OCI-LY1 (cell line): ENCODE data around the gene CH25H.

Experiments
- H2AFZ ChIP-seq: fragments of 200-600 bp; sonication (generic), shearing (Covaris generic); 2 replicates; pipeline ENCODE4 v1.6.0; 2014; ENCODE audit warnings: antibody characterized with exemption, mild to moderate bottlenecking, low read length
- H3F3A ChIP-seq: fragments of 200-600 bp; sonication (generic), shearing (Covaris generic); 2 replicates; pipeline ENCODE4 v1.6.0; 2014; ENCODE audit warnings: mild to moderate bottlenecking, antibody characterized with exemption, low read length, moderate library complexity; ENCODE audit not compliant: insufficient read depth
- H3K27ac ChIP-seq: fragments of 200-600 bp; sonication (generic); 2 replicates; pipeline ENCODE4 v1.5.1; 2014; ENCODE audit warnings: low read length, mixed run types, mild to moderate bottlenecking, low read depth; ENCODE audit not compliant: poor library complexity, severe bottlenecking
- H3K27me3 ChIP-seq: fragments of 200-600 bp; sonication (generic); 2 replicates; pipeline ENCODE4 v1.6.0; 2014; ENCODE audit warnings: antibody characterized with exemption, mild to moderate bottlenecking, low read length, moderate library complexity; ENCODE audit not compliant: insufficient read depth
- H3K36me3 ChIP-seq: fragments of 200-600 bp; sonication (generic); 2 replicates; pipeline ENCODE4 v1.6.1; 2014; ENCODE audit warnings: mild to moderate bottlenecking, antibody characterized with exemption, low read length, moderate library complexity, mixed read lengths; ENCODE audit not compliant: insufficient read depth
- H3K4me1 ChIP-seq: fragments of 200-600 bp; sonication (generic); 2 replicates; pipeline ENCODE4 v1.5.1; 2014; ENCODE audit warnings: mild to moderate bottlenecking, low read length, moderate library complexity; ENCODE audit not compliant: insufficient read depth, severe bottlenecking
- H3K4me2 ChIP-seq: fragments of 200-600 bp; sonication (generic), shearing (Covaris generic); 2 replicates; pipeline ENCODE4 v1.6.1; 2014; ENCODE audit warnings: low read length
- H3K4me3 ChIP-seq: fragments of 200-600 bp; sonication (generic); 2 replicates; pipeline ENCODE4 v1.5.1; 2014; ENCODE audit warnings: low read length, low read depth, mild to moderate bottlenecking, mixed read lengths; ENCODE audit not compliant: poor library complexity, severe bottlenecking
- H3K79me2 ChIP-seq: fragments of 200-600 bp; shearing (Covaris generic); 2 replicates; pipeline ENCODE4 v1.6.1; 2016; ENCODE audit warnings: mixed run types, low read length, mixed read lengths; ENCODE audit not compliant: insufficient read depth
- H3K9ac ChIP-seq: fragments of 200-600 bp; sonication (generic), shearing (Covaris generic); 2 replicates; pipeline ENCODE4 v1.6.1; 2014; ENCODE audit warnings: mild to moderate bottlenecking, low read length, mixed read lengths
- H3K9me2 ChIP-seq: fragments of 200-600 bp; sonication (generic), shearing (Covaris generic); 2 replicates; pipeline ENCODE4 v1.6.1; 2014; ENCODE audit warnings: low read depth, mild to moderate bottlenecking, low read length, mixed read lengths
- H3K9me3 ChIP-seq: fragments of 200-600 bp; shearing (Covaris generic); 2 replicates; pipeline ENCODE4 v1.6.1; 2014; ENCODE audit warnings: low read length, mixed read lengths
- H4K20me1 ChIP-seq: fragments of 200-600 bp; sonication (generic), shearing (Covaris generic); 2 replicates; pipeline ENCODE4 v1.6.0; 2016; ENCODE audit warnings: mild to moderate bottlenecking, low read length; ENCODE audit not compliant: insufficient read depth
- EZH2 ChIP-seq: fragments of 200-600 bp; sonication (generic), shearing (Covaris generic); IDR thresholded peaks from 2 replicates; pipeline ENCODE4 v1.8.0; 2017; ENCODE audit warnings: borderline replicate concordance, mixed run types, mild to moderate bottlenecking, antibody characterized with exemption, low read length, moderate library complexity, mixed read lengths
- TF ChIP-seq, protein P1 (sequence below): fragments of 200-600 bp; sonication (generic), shearing (Covaris generic); IDR thresholded peaks from 2 replicates; pipeline ENCODE4 v1.5.1; 2017; ENCODE audit warnings: mild to moderate bottlenecking, antibody characterized with exemption, low read length, moderate library complexity, mixed read lengths

CH25H gene

DNA sequence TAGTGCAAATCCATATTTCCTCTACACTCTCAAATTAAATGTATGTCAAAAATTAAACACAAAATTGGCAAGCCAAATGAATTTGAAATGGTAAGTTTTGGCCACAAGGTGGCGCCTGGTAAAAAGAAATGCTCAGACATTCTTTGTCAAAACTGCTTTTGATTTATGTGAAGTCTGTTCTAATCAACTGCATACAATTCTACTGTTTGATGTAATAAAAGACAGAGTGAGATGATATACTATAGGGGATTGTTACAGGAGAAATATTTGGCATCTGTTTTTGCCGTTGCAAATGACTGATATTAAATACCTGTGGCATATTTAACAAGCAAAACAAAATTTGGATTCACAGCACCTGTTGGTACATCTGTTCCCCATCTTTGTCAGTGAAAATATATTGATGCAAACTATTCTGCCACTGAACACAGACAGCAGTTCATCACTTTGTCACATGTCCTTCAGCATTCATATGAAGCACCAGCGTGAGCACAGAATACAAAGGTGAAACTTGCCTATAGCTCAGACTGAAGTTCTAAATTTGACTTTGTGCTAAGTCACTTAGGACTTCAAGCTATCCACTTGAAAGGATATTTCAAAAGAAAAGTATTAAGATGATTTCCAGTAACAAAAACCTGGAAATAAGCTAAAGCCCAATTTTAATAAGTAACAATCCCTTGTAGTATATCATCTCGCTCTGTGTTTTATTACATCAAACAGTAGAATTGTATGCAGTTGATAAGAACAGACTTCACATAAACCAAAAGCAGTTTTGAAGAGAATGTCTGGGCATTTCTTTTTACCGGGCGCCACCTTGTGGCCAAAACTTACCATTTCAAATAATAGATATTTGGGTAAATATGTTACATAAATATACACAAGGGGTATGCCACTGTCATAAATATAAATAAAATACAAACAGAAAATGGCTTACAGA lies 10.2 kb upstream of the CH25H start:
- no peaks in the 10 kb centered on the region for H3K36me3 ChIP-seq
- H3K27ac ChIP-seq, result peak overlapping the region; percentile 34
- no peak overlapping the region for H3K4me3 ChIP-seq
- no peaks in the 10 kb centered on the region for H3K9me2 ChIP-seq
- no peaks in the 10 kb centered on the region for H3K9me3 ChIP-seq
- H3K79me2 ChIP-seq, result no peaks in the 10 kb centered on the region
- no peak overlapping the region for H2AFZ ChIP-seq
- H3F3A ChIP-seq, result no peaks in the 10 kb centered on the region
- TF ChIP-seq, protein P1, sequence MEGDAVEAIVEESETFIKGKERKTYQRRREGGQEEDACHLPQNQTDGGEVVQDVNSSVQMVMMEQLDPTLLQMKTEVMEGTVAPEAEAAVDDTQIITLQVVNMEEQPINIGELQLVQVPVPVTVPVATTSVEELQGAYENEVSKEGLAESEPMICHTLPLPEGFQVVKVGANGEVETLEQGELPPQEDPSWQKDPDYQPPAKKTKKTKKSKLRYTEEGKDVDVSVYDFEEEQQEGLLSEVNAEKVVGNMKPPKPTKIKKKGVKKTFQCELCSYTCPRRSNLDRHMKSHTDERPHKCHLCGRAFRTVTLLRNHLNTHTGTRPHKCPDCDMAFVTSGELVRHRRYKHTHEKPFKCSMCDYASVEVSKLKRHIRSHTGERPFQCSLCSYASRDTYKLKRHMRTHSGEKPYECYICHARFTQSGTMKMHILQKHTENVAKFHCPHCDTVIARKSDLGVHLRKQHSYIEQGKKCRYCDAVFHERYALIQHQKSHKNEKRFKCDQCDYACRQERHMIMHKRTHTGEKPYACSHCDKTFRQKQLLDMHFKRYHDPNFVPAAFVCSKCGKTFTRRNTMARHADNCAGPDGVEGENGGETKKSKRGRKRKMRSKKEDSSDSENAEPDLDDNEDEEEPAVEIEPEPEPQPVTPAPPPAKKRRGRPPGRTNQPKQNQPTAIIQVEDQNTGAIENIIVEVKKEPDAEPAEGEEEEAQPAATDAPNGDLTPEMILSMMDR, result peak; percentile 48
- no peak for TF ChIP-seq EZH2
- no peaks in the 10 kb centered on the region for H3K27me3 ChIP-seq
- no peak overlapping the region for H3K9ac ChIP-seq
- H4K20me1 ChIP-seq, result no peaks in the 10 kb centered on the region
- peaks cover 5% of the 10 kb centered on the region for H3K4me1 ChIP-seq
- no peak overlapping the region for H3K4me2 ChIP-seq

DNA sequence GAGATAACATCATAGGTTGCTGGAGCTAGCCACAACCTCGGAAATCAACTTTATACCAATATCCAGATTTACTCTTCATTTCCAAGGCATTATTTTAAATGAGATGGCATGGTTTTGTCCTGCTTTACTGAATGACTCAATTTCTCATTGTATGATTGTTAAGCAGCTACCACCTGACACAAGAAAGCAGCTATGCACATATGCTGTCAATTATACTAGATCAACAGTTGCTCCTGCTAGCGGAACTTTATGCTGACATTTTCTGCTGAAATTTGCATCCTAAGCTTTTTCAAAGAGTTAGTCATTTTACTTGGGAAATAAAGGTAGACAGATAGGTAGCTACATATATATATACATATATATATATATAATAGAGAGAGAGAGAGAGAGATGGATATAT lies 8.9 kb upstream of the CH25H start:
- H3K4me1 ChIP-seq, result peaks cover 5% of the 10 kb centered on the region

DNA sequence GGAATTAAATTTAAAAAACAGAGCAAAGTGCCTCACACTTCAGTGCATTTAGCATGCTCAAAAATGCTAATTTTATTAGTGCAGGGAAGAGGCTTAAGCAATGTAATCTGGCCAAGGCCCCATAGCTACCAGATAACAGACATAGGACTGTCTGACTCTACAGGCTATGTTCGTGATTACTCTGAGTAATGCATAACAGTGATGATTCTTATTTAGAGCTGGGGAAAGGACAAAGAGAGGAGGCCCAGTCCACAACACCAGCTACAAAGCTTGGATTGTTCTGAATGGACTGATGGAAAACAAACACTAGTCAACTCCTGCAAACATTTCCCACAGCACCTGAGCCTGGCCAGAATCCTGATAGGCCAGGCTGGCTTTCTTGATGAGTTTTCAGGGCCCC lies 8.4 kb upstream of the CH25H start:
- Histone ChIP-seq H3K9me3 (no peaks in the 10 kb centered on the region), H4K20me1 (no peaks in the 10 kb centered on the region), H3K9ac (no peak overlapping the region), H2AFZ (no peak overlapping the region), H3K27me3 (no peaks in the 10 kb centered on the region), H3F3A (no peaks in the 10 kb centered on the region), H3K79me2 (no peaks in the 10 kb centered on the region), H3K4me1 (peaks cover 5% of the 10 kb centered on the region), H3K27ac (no peak overlapping the region), H3K36me3 (no peaks in the 10 kb centered on the region), H3K4me2 (no peak overlapping the region), H3K4me3 (no peak overlapping the region), H3K9me2 (no peaks in the 10 kb centered on the region)
- TF ChIP-seq, protein P1, result no peak
- TF ChIP-seq EZH2, result no peak

More for the DNA sequence above, 8.9 kb upstream of the CH25H start:
- Histone ChIP-seq H3K27me3 (no peaks in the 10 kb centered on the region), H4K20me1 (no peaks in the 10 kb centered on the region), H3K79me2 (no peaks in the 10 kb centered on the region), H2AFZ (no peak overlapping the region), H3K9ac (no peak overlapping the region), H3F3A (no peaks in the 10 kb centered on the region), H3K9me2 (no peaks in the 10 kb centered on the region), H3K9me3 (no peaks in the 10 kb centered on the region), H3K4me2 (no peak overlapping the region), H3K27ac (no peak overlapping the region), H3K4me3 (no peak overlapping the region), H3K36me3 (no peaks in the 10 kb centered on the region)
- TF ChIP-seq, protein P1, result no peak
- TF ChIP-seq EZH2, result no peak
